Stimulated activated CD4-positive, alpha-beta T cell treated with anti-CD3 and anti-CD28 coated beads, Interleukin-1b, Interleukin-23, amount 100 ng/mL, for 24 hours (primary cell): ENCODE data around the gene OSGIN1.
"Not testable (repeated sequence)": the region's sequence is repeated elsewhere in the genome, so short reads cannot be mapped to it uniquely, and the experiment has no call there.

ENCODE experiments used
- DNase-seq, 4 experiments: peaks; one replicate each; pipeline ENCODE4 v3.0.0-alpha.2; 2020; ENCODE audit warnings: low read depth in 4 of 4, low spot score in 1 of 4

Gene OSGIN1

GRCh38 chr16:83940119-83940518 lies 12.9 kb upstream of the OSGIN1 start:
- no peak for DNase-seq

GRCh38 chr16:83940630-83941378 lies 12.2 kb upstream of the OSGIN1 start:
- no peak for DNase-seq

- not testable (repeated sequence) for DNase-seq
Observed at GRCh38 chr16:83941546-83941945, 11.5 kb upstream of the OSGIN1 start.

GRCh38 chr16:83942074-83942473 lies 11.0 kb upstream of the OSGIN1 start:
- DNase-seq: no peak

GRCh38 chr16:83942815-83943515 lies 10.1 kb upstream of the OSGIN1 start:
- DNase-seq: no peak

- no peak for DNase-seq
Observed at GRCh38 chr16:83943516-83944050, 9.5 kb upstream of the OSGIN1 start.

GRCh38 chr16:83945587-83945986 lies 7.5 kb upstream of the OSGIN1 start:
- no peak for DNase-seq

GRCh38 chr16:83946154-83946780 lies 6.8 kb upstream of the OSGIN1 start:
- DNase-seq: no peak

GRCh38 chr16:83946781-83947566 lies 6.1 kb upstream of the OSGIN1 start:
- no peak for DNase-seq

GRCh38 chr16:83947642-83948234 lies 5.3 kb upstream of the OSGIN1 start:
- no peak for DNase-seq

GRCh38 chr16:83948914-83949723 lies 3.9 kb upstream of the OSGIN1 start:
- DNase-seq: no peak

GRCh38 chr16:83949724-83950001 lies 3.4 kb upstream of the OSGIN1 start:
- DNase-seq: no peak

- not testable (repeated sequence) for DNase-seq
Observed at GRCh38 chr16:83950862-83951399, 2.1 kb upstream of the OSGIN1 start.

GRCh38 chr16:83951544-83951943 lies 1.5 kb upstream of the OSGIN1 start:
- no peak for DNase-seq

GRCh38 chr16:83952587-83952939 lies 477 bp upstream of the OSGIN1 start:
- no peak for DNase-seq

- DNase-seq: no peak
Observed at GRCh38 chr16:83953796-83954576, 946 bp downstream of the OSGIN1 start.

- DNase-seq: no peak
Observed at GRCh38 chr16:83954577-83955016, 1.6 kb downstream of the OSGIN1 start.

- DNase-seq: no peak
Observed at GRCh38 chr16:83955218-83956130, 2.4 kb downstream of the OSGIN1 start.
